HEK293 (cell line): ENCODE data around the gene RHOBTB3.

ENCODE experiments used
- CTCF ChIA-PET: fragments of 350-600 bp; formaldehyde crosslinking; extraction: SDS; loops from one replicate; lab custom pipeline; 2021; ENCODE audit warnings: antibody characterized with exemption; lab: Yijun Ruan, JAX
- POLR2A ChIA-PET: fragments of 300-600 bp; formaldehyde crosslinking; extraction: SDS; loops from one replicate; lab custom pipeline; 2020; ENCODE audit warnings: antibody characterized with exemption, inconsistent platforms; lab: Yijun Ruan, JAX
- H3K27ac ChIP-seq: fragments of 200-500 bp; sonication (Bioruptor generic); 2 replicates; pipeline ENCODE4 v1.5.1; 2014; ENCODE audit warnings: low read depth, low read length, control low read depth, inconsistent platforms; ENCODE audit errors: extremely low read depth
- H3K36me3 ChIP-seq, 2 experiments: fragments of 200-500 bp in 1 of 2; sonication (Bioruptor generic) in 1 of 2; 1 replicate in 1 of 2; 2 replicates in 1 of 2; pipeline ENCODE4 v1.5.1; 2014 to 2017; ENCODE audit warnings: inconsistent platforms in 2 of 2, low read length in 2 of 2; ENCODE audit not compliant: control insufficient read depth in 2 of 2, insufficient read depth in 1 of 2
- H3K4me1 ChIP-seq: fragments of 200-500 bp; sonication (Bioruptor generic); 2 replicates; pipeline ENCODE4 v1.5.1; 2014; ENCODE audit warnings: mild to moderate bottlenecking, low read length, inconsistent platforms; ENCODE audit not compliant: control insufficient read depth, insufficient read depth
- H3K4me3 ChIP-seq: 2 replicates; pipeline ENCODE4 v1.5.1; 2011; ENCODE audit warnings: low read depth, mild to moderate bottlenecking, control low read depth, low read length, moderate library complexity
- H3K9me3 ChIP-seq: fragments of 200-500 bp; sonication (Bioruptor generic); 2 replicates; pipeline ENCODE4 v1.5.1; 2014; ENCODE audit warnings: low read depth, low read length, inconsistent platforms; ENCODE audit not compliant: control insufficient read depth, insufficient read depth
- GLI2 ChIP-seq: fragments of 450-650 bp; formaldehyde crosslinking; IDR thresholded peaks from 2 replicates; pipeline ENCODE4; 2017; ENCODE audit warnings: missing biosample characterization, missing genetic modification characterization, low read depth, borderline replicate concordance
- KLF17 ChIP-seq: fragments of 450-650 bp; formaldehyde crosslinking; IDR thresholded peaks from 2 replicates; pipeline ENCODE4 v1.5.1; 2016; ENCODE audit warnings: missing biosample characterization, missing genetic modification characterization
- OSR2 ChIP-seq: fragments of 450-650 bp; formaldehyde crosslinking; IDR thresholded peaks from 2 replicates; pipeline ENCODE4 v1.5.1; 2016; ENCODE audit warnings: missing biosample characterization, missing genetic modification characterization
- PATZ1 ChIP-seq: fragments of 450-650 bp; formaldehyde crosslinking; IDR thresholded peaks from 2 replicates; pipeline ENCODE4 v1.5.1; 2016; ENCODE audit warnings: missing biosample characterization, missing genetic modification characterization
- REST ChIP-seq: fragments of 450-650 bp; formaldehyde crosslinking; IDR thresholded peaks from 2 replicates; pipeline ENCODE4 v1.5.1; 2016; ENCODE audit warnings: missing biosample characterization, missing genetic modification characterization
- SCRT1 ChIP-seq: fragments of 450-650 bp; formaldehyde crosslinking; IDR thresholded peaks from 2 replicates; pipeline ENCODE4 v1.5.1; 2016; ENCODE audit warnings: missing biosample characterization, missing genetic modification characterization, borderline replicate concordance
- ZNF23 ChIP-seq: fragments of 450-650 bp; formaldehyde crosslinking; IDR thresholded peaks from 2 replicates; pipeline ENCODE4 v1.5.1; 2016; ENCODE audit warnings: missing biosample characterization, missing genetic modification characterization, borderline replicate concordance
- ZNF600 ChIP-seq: fragments of 450-650 bp; formaldehyde crosslinking; IDR thresholded peaks from 2 replicates; pipeline ENCODE4 v1.5.1; 2016; ENCODE audit warnings: missing biosample characterization, missing genetic modification characterization
- ZNF692 ChIP-seq: fragments of 450-650 bp; formaldehyde crosslinking; IDR thresholded peaks from 2 replicates; pipeline ENCODE4 v1.5.1; 2016; ENCODE audit warnings: missing biosample characterization, missing genetic modification characterization
- ZNF704 ChIP-seq: fragments of 450-650 bp; formaldehyde crosslinking; IDR thresholded peaks from 2 replicates; pipeline ENCODE4 v1.5.1; 2016; ENCODE audit warnings: missing biosample characterization, missing genetic modification characterization

Gene RHOBTB3

GRCh38 chr5:95734187-95734586, 3.1 kb downstream of the RHOBTB3 start:
- Histone ChIP-seq H3K36me3 (peaks cover 10 to 37% of the 10 kb centered on the region in 2 experiments; a peak in 2 of 3 replicates), H3K4me3 (no peak overlapping the region), H3K9me3 (no peaks in the 10 kb centered on the region), H3K27ac (no peak overlapping the region), H3K4me1 (peaks cover 8% of the 10 kb centered on the region)
- POLR2A ChIA-PET, result no interaction called here
- CTCF ChIA-PET, result interaction anchor here (0.6 to 5.6 kb wide), 3 partner anchors 14 to 278 kb away, joined by 3 to 30 read pairs (median 7); no protein-coding TSS in a partner anchor
- TF ChIP-seq GLI2 (tag by site-specific recombination), result no peak
- no peak for TF ChIP-seq OSR2 (tag by site-specific recombination)
- no peak for TF ChIP-seq KLF17 (tag by site-specific recombination)

GRCh38 chr5:95734906-95735305, 3.8 kb downstream of the RHOBTB3 start:
- no peak for TF ChIP-seq ZNF23 (tag by site-specific recombination)
- no peak for TF ChIP-seq PATZ1 (tag by site-specific recombination)
- no peak for TF ChIP-seq ZNF692
- 0 out of 2 replicates have a peak, but pooled peaks have one; percentile 12 for TF ChIP-seq ZNF600 (tag by site-specific recombination)
- TF ChIP-seq REST (tag by site-specific recombination), result no peak
- Histone ChIP-seq H3K36me3 (peaks cover 10 to 43% of the 10 kb centered on the region in 2 experiments; a peak in 2 of 3 replicates), H3K9me3 (no peaks in the 10 kb centered on the region), H3K27ac (no peak overlapping the region), H3K4me3 (no peak overlapping the region), H3K4me1 (peaks cover 5% of the 10 kb centered on the region)
- ChIA-PET CTCF (interaction anchor here (0.8 to 5.6 kb wide), 3 partner anchors 71 to 108 kb away, joined by 3 to 30 read pairs (median 7); no protein-coding TSS in a partner anchor), POLR2A (interaction anchor here (0.8 kb wide), 1 partner anchor 12 kb away, joined by 3 read pairs; no protein-coding TSS in a partner anchor)

GRCh38 chr5:95735406-95735805, 4.3 kb downstream of the RHOBTB3 start:
- Histone ChIP-seq H3K36me3 (peaks cover 10 to 43% of the 10 kb centered on the region in 2 experiments; a peak in 2 of 3 replicates), H3K4me1 (peaks cover 3% of the 10 kb centered on the region), H3K27ac (no peak overlapping the region), H3K4me3 (no peak overlapping the region), H3K9me3 (no peaks in the 10 kb centered on the region)
- TF ChIP-seq ZNF704 (no peak), SCRT1 (tag by site-specific recombination) (peak; percentile 44; the same call in 1 of the 2 replicates)
- ChIA-PET POLR2A (interaction anchor here (0.7 to 0.8 kb wide), 2 partner anchors 12 to 89 kb away, joined by 3 to 4 read pairs; partner anchors contain the start of gene RFESD), CTCF (interaction anchor here (0.6 to 5.6 kb wide), 4 partner anchors 47 to 108 kb away, joined by 3 to 30 read pairs (median 5); no protein-coding TSS in a partner anchor)
